Breast epithelium (tissue), 4 donors: ENCODE results near the gene IRF2. TPM values are rescaled to one million over a fixed set of nuclear protein-coding genes. Genes with fewer than 3 reads are reported as not detected.
A peak's percentile ranks its signal among the peaks of the same experiment; 100 is the strongest.

ENCODE experiments used
- DNase-seq, 2 donors: peaks; one replicate each; pipeline ENCODE4 v3.0.0-alpha.2; 2019; ENCODE audit warnings: low spot score in 2 of 2
- H3K27ac ChIP-seq, 2 donors: fragments of 200-600 bp; sonication (generic) in 1 of 2; one replicate each; pipeline ENCODE4 v1.5.1; 2016 to 2019; ENCODE audit warnings: mild to moderate bottlenecking in 1 of 2
- H3K27me3 ChIP-seq, 2 donors: fragments of 200-600 bp; sonication (generic) in 1 of 2; one replicate each; pipeline versions ENCODE4 v1.5.1 to v1.6.0; 2017 to 2019; ENCODE audit warnings: control low read depth in 1 of 2, mild to moderate bottlenecking in 1 of 2
- H3K36me3 ChIP-seq: fragments of 200-600 bp; one replicate; pipeline ENCODE4 v1.5.1; 2019
- H3K4me1 ChIP-seq, 2 donors: fragments of 200-600 bp; sonication (generic); one replicate each; pipeline ENCODE4 v1.5.1; 2016 to 2019; ENCODE audit warnings: control low read depth in 1 of 2
- H3K4me3 ChIP-seq, 3 donors: fragments of 200-600 bp; sonication (generic); 1 replicate in 2 of 3; 2 replicates in 1 of 3; pipeline ENCODE4 v1.5.1; 2016 to 2019; ENCODE audit warnings: mild to moderate bottlenecking in 3 of 3, moderate library complexity in 2 of 3
- H3K9me3 ChIP-seq, 2 donors: fragments of 200-600 bp; sonication (generic) in 1 of 2; one replicate each; pipeline ENCODE4 v1.5.1; 2016 to 2019; ENCODE audit warnings: control low read depth in 1 of 2
- CTCF ChIP-seq, 3 donors: fragments of 450-650 bp; IDR thresholded peaks; one replicate each; pipeline ENCODE4 v1.5.1; 2016 to 2017; ENCODE audit warnings: antibody characterized with exemption in 3 of 3, mild to moderate bottlenecking in 3 of 3, moderate library complexity in 3 of 3
- POLR2A ChIP-seq: fragments of 450-650 bp; IDR thresholded peaks from one replicate; pipeline ENCODE4 v1.6.1; 2016; ENCODE audit warnings: antibody characterized with exemption, mild to moderate bottlenecking, moderate library complexity
- POLR2AphosphoS5 ChIP-seq, 3 donors: sonication (generic); formaldehyde crosslinking; IDR thresholded peaks; one replicate each; pipeline ENCODE4 v1.6.1; 2017; ENCODE audit warnings: antibody characterized with exemption in 3 of 3
- intact Hi-C: fragments of 100-400 bp; cut with DNase I; formaldehyde crosslinking; loops from one replicate; pipeline ENCODE4 v1.15.1; 2023; ENCODE audit warnings: low total_unique reads
- total RNA-seq, 3 donors: library from RNA; depleted of rRNA; stranded (reverse); fragments of >200 nt; gene quantifications; one replicate each; pipeline ENCODE4 v1.1.0, GENCODE V29; 2016

The IRF2 gene
- total RNA-seq, 3 donors from 2014 or later, result 27.4 to 57.8 (median 36.4) TPM

- no peak for DNase-seq
- Histone ChIP-seq H3K4me1 (peaks cover 0 to 13% of the 10 kb centered on the region in 2 donors), H3K9me3 (no peaks in the 10 kb centered on the region), H3K27me3 (no peaks in the 10 kb centered on the region), H3K27ac (no peak overlapping the region), H3K36me3 (no peaks in the 10 kb centered on the region), H3K4me3 (no peak overlapping the region)
- TF ChIP-seq CTCF (IDR thresholded peaks at IDR 0.05) (no peak), POLR2AphosphoS5 (IDR thresholded peaks at IDR 0.05) (no peak), POLR2A (no peak)
- intact Hi-C loops, result no loop called here
Measured at GRCh38 chr4:184457535-184458249, 16.7 kb downstream of the IRF2 start.

GRCh38 chr4:184456337-184456736, 18.0 kb downstream of the IRF2 start:
- Histone ChIP-seq H3K27ac (no peak overlapping the region), H3K9me3 (no peaks in the 10 kb centered on the region), H3K36me3 (no peaks in the 10 kb centered on the region), H3K4me3 (no peak overlapping the region), H3K27me3 (no peaks in the 10 kb centered on the region), H3K4me1 (peaks cover 0 to 19% of the 10 kb centered on the region in 2 donors)
- intact Hi-C loops, result no loop called here
- no peak for DNase-seq
- TF ChIP-seq POLR2AphosphoS5 (IDR thresholded peaks at IDR 0.05), result no peak
- no peak for TF ChIP-seq CTCF (IDR thresholded peaks at IDR 0.05)
- TF ChIP-seq POLR2A, result no peak

GRCh38 chr4:184455299-184455698, 19.1 kb downstream of the IRF2 start:
- intact Hi-C loops, result no loop called here
- Histone ChIP-seq H3K27me3 (no peaks in the 10 kb centered on the region), H3K36me3 (no peaks in the 10 kb centered on the region), H3K4me3 (no peak overlapping the region), H3K9me3 (no peaks in the 10 kb centered on the region), H3K4me1 (peaks cover 0 to 28% of the 10 kb centered on the region in 2 donors), H3K27ac (no peak overlapping the region)
- TF ChIP-seq POLR2AphosphoS5 (IDR thresholded peaks at IDR 0.05) (no peak), CTCF (IDR thresholded peaks at IDR 0.05) (no peak), POLR2A (no peak)
- no peak for DNase-seq

- H3K27ac ChIP-seq, result peak overlapping the region; percentile 66 to 71
- peak overlapping the region in 1 of 3 donors; percentile 9 for H3K4me3 ChIP-seq
- peaks cover 6 to 28% of the 10 kb centered on the region in 2 donors for H3K4me1 ChIP-seq
Measured at GRCh38 chr4:184453365-184454160, 20.8 kb downstream of the IRF2 start.

More at GRCh38 chr4:184453365-184454160, 20.8 kb downstream of the IRF2 start:
- no peak for TF ChIP-seq CTCF (IDR thresholded peaks at IDR 0.05)
- no peak for TF ChIP-seq POLR2AphosphoS5 (IDR thresholded peaks at IDR 0.05)
- TF ChIP-seq POLR2A, result no peak
- Histone ChIP-seq H3K9me3 (no peaks in the 10 kb centered on the region), H3K36me3 (no peaks in the 10 kb centered on the region), H3K27me3 (no peaks in the 10 kb centered on the region)
- DNase-seq, result no peak
- intact Hi-C loops, result no loop called here
